ENCODE measurements around the gene DDX56. TPM values are rescaled to one million over a fixed set of nuclear protein-coding genes. Genes with fewer than 3 reads are reported as not detected.

DDX56 gene
- total RNA-seq, 1 experiment from 2014 or later: 119 TPM

DNA sequence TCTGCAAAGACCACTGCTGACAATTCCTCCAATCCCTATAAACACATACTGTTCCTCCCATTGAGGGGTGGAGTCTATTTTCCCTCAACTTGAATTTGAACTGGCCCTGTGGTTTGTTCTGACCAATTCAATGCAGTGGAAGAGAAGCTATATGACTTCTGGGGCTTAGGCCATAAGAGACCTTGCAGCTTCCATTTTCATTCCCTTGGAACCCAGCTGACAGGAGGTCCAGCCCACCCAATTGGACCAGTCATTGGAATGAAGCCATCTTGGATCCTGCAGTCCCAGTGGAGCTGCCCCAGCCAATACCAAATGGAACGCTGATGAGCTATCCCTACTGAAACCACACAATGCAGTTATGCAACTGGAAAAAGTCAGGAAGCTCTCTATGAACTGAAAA lies 17.2 kb upstream of the DDX56 start:
- DNase-seq (no peak), ATAC-seq (no peak)
- no peaks in the 10 kb centered on the region for H3K79me2 ChIP-seq (ENCODE audit: low read length)
- H3K27me3 ChIP-seq (ENCODE audit: low read length): no peaks in the 10 kb centered on the region
- no peaks in the 10 kb centered on the region for H3K9me3 ChIP-seq (ENCODE audit: low read length)
- intact Hi-C loops (cut with micrococcal nuclease): no loop called here
- H3K27ac ChIP-seq (ENCODE audit: low read length): no peak overlapping the region
- H3K9me2 ChIP-seq (replicated peaks; ENCODE audit: low read length): no peaks in the 10 kb centered on the region
- no peaks in the 10 kb centered on the region for H3F3A ChIP-seq (ENCODE audit: low read length, unreplicated experiment)
- H3K4me1 ChIP-seq (ENCODE audit: insufficient read depth, low read length): peaks cover 8% of the 10 kb centered on the region; the same call in 1 of the 2 replicates
- no TSS peak for BruUV-seq (replicated peaks)
- TF ChIP-seq EZH2 (IDR thresholded peaks at IDR 0.05; ENCODE audit: low read length, unreplicated experiment): no peak
- no peak for TF ChIP-seq EZH2phosphoT487 (IDR thresholded peaks at IDR 0.05; ENCODE audit: borderline replicate concordance, low read length)
- TF ChIP-seq, protein P1, sequence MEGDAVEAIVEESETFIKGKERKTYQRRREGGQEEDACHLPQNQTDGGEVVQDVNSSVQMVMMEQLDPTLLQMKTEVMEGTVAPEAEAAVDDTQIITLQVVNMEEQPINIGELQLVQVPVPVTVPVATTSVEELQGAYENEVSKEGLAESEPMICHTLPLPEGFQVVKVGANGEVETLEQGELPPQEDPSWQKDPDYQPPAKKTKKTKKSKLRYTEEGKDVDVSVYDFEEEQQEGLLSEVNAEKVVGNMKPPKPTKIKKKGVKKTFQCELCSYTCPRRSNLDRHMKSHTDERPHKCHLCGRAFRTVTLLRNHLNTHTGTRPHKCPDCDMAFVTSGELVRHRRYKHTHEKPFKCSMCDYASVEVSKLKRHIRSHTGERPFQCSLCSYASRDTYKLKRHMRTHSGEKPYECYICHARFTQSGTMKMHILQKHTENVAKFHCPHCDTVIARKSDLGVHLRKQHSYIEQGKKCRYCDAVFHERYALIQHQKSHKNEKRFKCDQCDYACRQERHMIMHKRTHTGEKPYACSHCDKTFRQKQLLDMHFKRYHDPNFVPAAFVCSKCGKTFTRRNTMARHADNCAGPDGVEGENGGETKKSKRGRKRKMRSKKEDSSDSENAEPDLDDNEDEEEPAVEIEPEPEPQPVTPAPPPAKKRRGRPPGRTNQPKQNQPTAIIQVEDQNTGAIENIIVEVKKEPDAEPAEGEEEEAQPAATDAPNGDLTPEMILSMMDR (conservative IDR thresholded peaks at IDR 0.05; ENCODE audit: low read depth, low read length): no peak
- no peaks in the 10 kb centered on the region for H4K20me1 ChIP-seq (ENCODE audit: low read length)
- no peak overlapping the region for H3K4me3 ChIP-seq (ENCODE audit: low read length)
- H3K36me3 ChIP-seq (ENCODE audit: low read depth, low read length): no peaks in the 10 kb centered on the region
- CTCF ChIA-PET: interaction anchor here (0.5 to 0.7 kb wide), 3 partner anchors 94 to 239 kb away, joined by 5 to 6 read pairs (median 5); no protein-coding TSS in a partner anchor
- POLR2A ChIA-PET (ENCODE audit: unreplicated experiment): no interaction called here
- no peak overlapping the region for H3K9ac ChIP-seq (ENCODE audit: low read length)
- H2AFZ ChIP-seq (ENCODE audit: low read length): no peak overlapping the region
- no peak overlapping the region for H3K4me2 ChIP-seq (ENCODE audit: low read length)

DNA sequence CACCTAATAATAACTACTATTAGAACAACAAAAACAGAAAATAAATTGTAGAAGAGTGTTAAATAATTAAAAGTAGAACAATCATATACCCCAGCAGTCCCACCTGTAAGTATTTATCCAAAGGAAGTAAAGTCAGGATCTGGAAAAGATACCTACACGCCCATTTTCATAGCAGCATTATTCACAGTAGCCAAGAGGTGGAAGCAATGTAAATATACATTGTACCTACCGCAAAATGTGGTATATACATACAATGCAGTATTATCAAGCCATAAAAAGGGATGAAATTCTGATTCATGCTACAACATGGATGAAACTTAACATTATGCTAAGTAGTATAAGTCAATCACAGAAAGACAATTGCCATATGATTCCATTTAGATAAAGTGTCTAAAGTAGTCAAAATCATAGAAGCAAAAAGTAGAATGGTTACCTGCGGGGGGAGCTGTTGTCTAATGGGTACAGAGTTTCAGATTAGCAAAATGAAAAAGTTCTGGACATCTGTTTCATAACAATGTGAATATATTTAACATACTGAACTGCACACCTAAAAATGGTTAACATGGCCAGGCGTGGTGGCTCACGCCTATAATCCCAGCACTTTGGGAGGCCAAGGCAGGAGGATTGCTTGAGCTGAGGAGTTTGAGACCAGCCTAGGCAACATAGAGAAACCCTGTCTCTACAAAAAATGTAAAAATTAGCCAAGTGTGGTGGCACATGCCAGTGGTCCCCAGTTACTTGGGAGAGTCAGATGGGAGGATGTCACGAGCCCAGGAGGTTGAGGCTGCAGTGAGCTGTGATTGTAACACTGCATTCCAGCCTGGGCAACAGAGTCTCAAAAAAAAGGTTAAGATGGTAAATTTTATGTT lies 14.4 kb upstream of the DDX56 start:
- no peaks in the 10 kb centered on the region for H3K36me3 ChIP-seq (ENCODE audit: low read depth, low read length)
- no peaks in the 10 kb centered on the region for H3K27me3 ChIP-seq (ENCODE audit: low read length)
- H3K9me2 ChIP-seq (replicated peaks; ENCODE audit: low read length): no peaks in the 10 kb centered on the region
- BruUV-seq (replicated peaks): no TSS peak
- peak; percentile 88 for ATAC-seq
- peak; percentile 77 for DNase-seq
- no peaks in the 10 kb centered on the region for H3F3A ChIP-seq (ENCODE audit: low read length, unreplicated experiment)
- peak overlapping the region; percentile 65 for H3K27ac ChIP-seq (ENCODE audit: low read length)
- peak overlapping the region; percentile 74 for H3K9ac ChIP-seq (ENCODE audit: low read length)
- peak overlapping the region; percentile 69; the same call in 1 of the 2 replicates for H2AFZ ChIP-seq (ENCODE audit: low read length)
- ChIA-PET POLR2A (ENCODE audit: unreplicated experiment) (no interaction called here), CTCF (interaction anchor here (0.5 to 1.0 kb wide), 6 partner anchors 19 to 259 kb away, joined by 3 to 5 read pairs (median 3); no protein-coding TSS in a partner anchor)
- intact Hi-C loops (cut with micrococcal nuclease): loop anchor here (1.0 to 5.0 kb wide), 7 partner anchors 51 to 548 kb away; partner anchors contain the start of genes H2AZ2, PPIA and ZMIZ2
- no peak overlapping the region for H3K4me3 ChIP-seq (ENCODE audit: low read length)
- H4K20me1 ChIP-seq (ENCODE audit: low read length): no peaks in the 10 kb centered on the region
- no peaks in the 10 kb centered on the region for H3K79me2 ChIP-seq (ENCODE audit: low read length)
- H3K9me3 ChIP-seq (ENCODE audit: low read length): no peaks in the 10 kb centered on the region
- H3K4me2 ChIP-seq (ENCODE audit: low read length): peak overlapping the region; percentile 65
- H3K4me1 ChIP-seq (ENCODE audit: insufficient read depth, low read length): peaks cover 9% of the 10 kb centered on the region; the same call in 1 of the 2 replicates
- TF ChIP-seq, protein P1 (conservative IDR thresholded peaks at IDR 0.05; ENCODE audit: low read depth, low read length): peak; percentile 87
- no peak for TF ChIP-seq EZH2phosphoT487 (IDR thresholded peaks at IDR 0.05; ENCODE audit: borderline replicate concordance, low read length)
